NCI-H82 treated with DMSO at 0.1 percent for 48 hours (cell line): ENCODE measurements around the gene CTCFL.

ENCODE experiments used
- DNase-seq: peaks from one replicate; lab custom pipeline; 2025; ENCODE audit not compliant: unreplicated experiment; lab: John Stamatoyannopoulos, UW

The CTCFL gene

DNA sequence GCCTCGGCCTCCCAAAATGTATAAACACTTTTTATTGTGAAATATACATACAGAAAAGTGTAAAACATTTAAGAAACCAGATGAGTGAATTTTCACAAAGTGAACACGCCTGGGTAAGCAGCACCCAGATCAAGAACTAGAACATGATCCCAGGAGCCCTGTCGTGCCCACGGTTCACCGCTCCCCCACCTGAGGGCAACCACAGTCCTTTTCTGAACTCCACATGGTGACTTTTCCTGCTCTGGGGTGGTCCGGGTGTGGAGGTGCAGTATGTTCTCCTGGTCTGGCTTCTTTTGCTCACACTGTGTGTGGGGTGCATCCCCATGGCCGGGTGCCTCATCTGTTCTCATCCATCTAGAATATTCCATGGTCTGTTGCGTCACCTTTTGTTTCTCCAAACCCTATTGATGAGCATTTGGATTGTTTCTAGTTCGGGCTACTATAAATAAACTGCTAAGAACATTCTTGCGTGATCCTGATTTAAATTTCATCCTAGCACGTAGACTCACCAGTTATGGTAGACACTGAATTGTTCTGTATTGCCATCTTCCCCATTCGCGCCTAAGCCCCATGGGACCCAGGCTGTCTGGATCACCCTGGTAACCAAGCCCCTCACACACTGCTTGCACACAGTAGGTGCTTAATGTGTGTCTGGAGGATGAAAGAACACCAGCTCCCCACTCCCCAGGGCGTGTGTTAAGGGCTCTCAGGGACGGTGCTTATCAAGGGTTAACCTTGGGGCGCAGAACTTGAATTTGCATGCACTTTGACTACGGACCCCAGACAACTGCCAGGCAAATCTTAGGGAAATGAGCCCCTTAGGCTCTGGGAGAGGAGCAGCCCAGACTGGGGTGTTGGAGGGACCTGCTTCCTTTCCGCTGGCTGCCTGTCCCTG is 56.2 kb downstream of the CTCFL start:
- DNase-seq: no peak

DNA sequence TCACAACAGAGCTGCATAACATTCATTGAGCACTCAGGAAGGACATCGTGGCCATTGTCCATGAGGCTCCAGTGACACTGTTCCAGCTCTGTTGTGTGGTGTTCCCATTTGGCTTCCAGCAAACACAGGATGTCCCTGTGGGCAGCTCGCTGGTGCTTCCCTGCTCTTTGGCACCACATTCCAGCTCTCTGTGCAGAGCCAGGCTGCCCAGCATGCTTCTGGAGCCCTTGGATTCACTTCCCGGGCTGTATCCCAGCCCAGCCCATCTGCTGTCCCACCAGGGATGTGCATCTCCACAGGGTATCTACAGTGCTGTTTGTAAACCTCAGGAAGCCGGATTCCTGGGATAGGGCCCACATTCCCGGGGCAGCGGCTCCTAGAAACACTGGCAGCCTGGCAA is 57.2 kb downstream of the CTCFL start:
- no peak for DNase-seq

- DNase-seq: no peak
Measured at GRCh38 chr20:57465943-57466342, 59.0 kb downstream of the CTCFL start.

GRCh38 chr20:57465486-57465885 is 59.5 kb downstream of the CTCFL start:
- no peak for DNase-seq

DNA sequence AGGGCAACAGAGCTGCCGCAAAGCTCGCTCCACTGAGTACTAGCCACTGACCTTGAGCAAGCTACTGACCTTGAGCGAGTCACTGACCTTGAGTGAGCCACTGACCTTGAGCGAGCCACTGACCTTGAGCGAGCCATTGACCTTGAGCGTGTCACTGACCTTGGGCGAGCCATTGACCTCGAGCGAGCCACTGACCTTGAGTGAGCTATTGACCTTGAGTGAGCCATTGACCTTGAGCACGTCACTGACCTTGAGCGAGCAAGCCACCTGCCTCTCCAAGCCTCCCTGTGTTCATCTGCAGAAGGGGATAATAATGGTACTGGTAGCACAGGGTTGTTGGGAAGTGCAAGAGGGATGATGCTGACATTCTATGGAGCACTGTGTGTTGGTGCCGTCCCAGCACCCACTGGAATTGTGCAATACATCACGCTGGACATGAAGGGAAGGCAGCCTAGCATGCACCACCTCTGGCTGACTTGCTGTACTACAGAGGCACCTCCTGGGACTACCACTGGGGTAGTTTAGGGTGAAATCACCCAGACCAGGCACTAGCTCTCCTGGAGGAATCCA is 60.2 kb downstream of the CTCFL start:
- DNase-seq: no peak

DNA sequence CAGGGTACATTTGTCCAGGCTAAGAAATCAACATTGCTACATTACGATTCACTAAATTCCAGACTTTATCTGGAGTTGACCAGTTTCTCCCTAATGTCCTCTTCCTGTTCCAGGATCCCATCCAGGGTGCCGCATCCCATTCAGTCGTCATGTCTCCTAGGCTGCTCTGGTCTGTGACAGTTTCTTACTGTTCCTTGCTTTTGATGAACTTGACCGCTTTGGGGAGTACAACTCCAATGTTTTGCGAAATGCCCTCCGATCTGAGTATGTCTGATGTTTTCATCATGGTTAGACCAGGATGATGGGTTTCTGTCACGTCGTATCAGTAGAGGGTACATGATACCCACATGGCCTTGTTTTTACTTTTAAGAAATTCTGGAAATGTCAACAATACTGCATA is 62.2 kb downstream of the CTCFL start:
- no peak for DNase-seq

DNA sequence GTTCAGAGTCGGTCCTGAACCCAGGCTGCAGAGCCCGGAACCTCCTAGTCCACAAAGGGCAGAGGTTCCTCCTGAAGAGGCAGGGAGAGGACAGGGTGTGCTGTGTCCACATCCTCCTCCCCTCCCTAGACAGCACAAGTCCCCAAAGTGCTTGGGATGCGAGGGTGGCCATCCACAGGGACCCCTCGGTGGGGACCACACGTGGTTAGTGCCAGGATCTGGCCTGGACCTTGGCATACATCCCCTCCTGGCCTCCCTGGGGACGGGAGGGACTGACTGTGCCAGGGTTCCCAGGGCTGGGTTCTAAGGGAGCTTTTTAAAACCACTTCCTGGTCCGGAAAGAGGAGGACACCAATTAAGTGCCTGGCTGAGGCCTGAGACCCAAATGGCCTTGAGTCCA is 63.2 kb downstream of the CTCFL start:
- DNase-seq: no peak

DNA sequence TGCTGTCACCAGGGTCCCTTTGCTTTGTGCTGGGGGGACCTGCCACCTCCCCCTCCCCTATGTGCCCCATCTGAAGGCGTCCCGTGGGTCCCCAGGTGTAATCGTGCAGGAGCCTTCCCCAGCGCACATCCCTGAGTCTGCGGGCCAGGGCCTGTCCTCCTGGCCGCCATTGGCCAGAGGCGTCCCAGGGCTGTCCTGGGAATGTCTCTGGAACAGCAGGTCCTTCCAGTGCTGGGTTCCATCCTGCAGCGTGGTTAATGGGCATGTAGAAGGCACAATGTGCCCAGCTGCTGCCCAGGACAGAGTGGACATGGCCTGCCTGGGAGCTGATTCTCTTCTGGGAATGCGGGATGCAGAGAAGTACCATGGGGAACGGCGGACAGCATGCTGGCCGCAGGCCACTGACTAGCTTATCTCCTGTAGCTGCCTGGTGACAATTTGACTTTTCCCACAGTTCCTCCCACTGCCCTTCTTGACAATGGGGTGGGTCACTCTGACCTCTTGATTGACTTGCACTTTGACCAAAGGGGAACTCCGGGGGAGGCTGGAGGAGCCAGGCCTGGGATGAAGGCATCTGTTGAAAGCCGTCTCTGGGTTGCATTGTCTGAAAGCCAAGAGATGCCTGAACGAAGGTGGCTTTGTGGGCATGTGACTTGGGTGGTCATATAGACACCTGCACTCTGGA is 64.0 kb downstream of the CTCFL start:
- DNase-seq: no peak

- DNase-seq: no peak
Measured at GRCh38 chr20:57459897-57460296, 65.0 kb downstream of the CTCFL start.

DNA sequence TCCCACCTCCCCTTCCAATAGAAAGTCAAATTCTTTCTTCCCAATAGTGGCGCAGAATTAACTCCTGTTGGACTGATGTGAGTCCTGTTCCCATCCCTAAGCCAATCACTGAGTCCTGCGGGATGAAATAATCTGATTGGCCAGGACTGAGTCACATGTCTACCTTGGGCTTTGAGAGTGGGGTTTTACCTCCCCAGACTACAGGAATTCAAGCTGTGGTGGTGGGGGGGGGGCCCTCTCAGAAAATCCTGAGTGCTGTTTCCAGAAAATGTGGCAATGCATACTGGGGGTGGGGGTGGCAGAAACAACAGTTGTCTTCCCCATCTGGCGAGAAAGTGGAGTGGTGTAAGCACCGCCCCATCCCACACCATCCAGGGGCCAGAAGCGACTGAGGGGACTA is 65.7 kb downstream of the CTCFL start:
- no peak for DNase-seq

GRCh38 chr20:57458400-57459160 is 66.4 kb downstream of the CTCFL start:
- no peak for DNase-seq

DNA sequence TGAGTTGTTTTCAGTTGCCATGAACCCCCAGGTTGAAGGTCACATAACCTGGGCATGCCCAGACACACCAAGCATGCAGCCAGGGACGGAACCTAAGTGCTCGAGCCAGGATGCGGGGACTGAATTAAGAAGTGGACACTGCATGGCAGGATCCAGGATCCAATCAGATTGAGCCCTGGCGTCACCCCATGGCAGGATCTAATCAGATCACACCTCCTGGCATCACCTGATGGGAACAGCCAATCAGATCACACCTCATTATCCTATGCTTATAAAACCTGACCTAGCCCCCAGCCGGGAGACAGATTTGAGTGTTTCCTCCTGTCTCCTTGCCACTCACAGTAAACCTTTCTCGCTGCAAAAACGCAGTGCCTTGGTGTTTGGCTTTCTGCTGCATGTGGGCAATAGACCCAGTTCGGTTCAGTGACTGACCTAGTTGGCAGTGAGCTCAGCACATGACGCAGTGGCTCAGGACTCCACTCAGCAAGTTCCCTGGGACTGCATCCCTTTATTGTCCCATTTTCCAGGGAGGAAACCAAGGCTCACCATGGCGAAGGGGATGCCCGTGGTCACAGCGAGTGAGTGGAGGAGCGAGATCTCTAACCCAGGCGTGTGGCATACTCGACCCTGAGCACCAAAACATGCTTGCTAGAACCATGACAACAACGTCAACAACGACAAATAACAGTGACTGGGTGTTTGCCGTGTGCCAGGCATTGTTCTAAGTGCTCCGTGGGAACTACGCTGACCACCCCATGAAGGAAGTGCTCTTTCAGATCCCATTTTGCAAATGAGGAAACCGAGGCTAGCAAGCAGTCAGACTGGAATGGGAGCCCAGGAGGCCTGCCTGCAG is 67.5 kb downstream of the CTCFL start:
- no peak for DNase-seq

DNA sequence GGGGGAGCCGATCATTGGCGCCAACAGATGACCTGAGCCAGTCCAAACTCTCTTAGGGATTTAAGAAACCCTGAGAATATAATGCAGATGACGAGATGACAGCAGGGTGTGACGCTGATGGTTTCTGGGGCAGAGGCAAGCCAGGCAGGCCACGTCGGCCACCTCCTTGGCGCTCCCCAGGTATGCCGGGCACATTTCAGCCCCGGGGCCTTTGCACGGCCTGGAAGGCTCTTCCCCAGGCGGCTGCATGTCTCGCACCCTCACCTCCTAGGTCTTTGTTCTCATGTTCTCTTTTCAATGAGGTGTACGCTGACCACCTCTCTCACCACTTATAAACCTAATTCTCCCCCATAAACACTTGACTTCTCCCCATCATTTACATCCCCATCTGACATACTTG is 68.8 kb downstream of the CTCFL start:
- DNase-seq: no peak

DNA sequence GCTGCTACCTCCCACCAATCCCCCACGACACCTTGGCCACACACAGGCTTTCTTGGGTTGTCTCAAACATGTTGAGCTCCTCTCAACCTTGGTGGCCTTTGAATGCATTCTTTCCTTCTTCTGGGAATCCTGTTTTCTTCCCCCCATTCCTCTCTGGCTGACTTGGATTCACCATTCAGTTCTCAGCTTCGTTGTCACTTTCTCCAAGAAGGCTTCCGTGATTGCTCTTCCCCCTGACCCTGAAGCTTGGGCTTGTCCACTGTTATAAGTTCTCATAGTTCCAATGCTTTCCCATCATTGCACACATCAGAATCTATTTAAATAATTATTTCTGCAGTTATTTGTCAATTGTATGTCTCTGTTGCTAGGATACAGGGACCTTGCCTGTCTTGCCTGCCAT is 69.6 kb downstream of the CTCFL start:
- no peak for DNase-seq

DNA sequence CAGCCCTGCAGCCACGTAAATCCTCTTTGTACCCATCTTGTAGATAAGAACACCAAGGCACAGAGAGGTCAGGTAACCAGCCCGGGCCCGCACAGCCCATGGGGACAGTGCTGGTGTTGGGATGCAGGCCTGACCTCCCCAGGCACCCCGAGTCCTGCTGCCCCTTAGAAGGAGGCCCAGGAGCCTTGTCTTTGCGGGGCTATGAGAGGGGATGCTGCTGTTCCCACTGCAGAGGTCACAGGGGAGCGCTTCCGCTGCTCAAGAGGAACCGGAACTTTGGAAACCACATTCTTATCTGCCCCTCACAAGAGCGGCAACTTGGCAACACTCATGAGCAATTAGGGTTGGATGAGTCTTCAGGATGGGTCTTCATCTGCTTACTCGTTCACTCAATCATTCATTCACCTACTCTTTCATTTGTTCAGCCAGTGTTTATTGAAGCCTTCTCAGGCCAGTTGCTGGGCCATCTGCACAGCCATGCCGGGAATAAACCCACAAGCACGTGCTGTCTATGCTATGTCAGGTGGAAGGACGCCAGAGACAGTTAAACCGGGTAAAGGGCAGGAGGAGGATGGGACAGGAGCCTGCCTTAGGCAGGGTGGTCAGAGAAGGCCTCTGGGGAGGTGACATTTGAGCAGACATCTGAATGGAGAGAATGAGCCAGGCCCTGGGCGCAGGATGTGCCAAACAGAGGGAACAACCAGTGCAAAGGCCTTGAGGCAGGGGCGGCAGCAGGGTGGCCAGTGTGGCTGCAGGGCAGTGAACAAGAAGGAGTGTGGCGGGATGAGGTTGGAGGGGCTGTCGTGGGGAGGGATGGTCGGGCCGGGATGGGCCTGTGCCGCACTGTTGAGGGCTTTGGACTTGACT is 72.9 kb downstream of the CTCFL start:
- no peak for DNase-seq

- DNase-seq: no peak
Measured at GRCh38 chr20:57451431-57451794, 73.5 kb downstream of the CTCFL start.

GRCh38 chr20:57450931-57451330 is 74.0 kb downstream of the CTCFL start:
- no peak for DNase-seq

DNA sequence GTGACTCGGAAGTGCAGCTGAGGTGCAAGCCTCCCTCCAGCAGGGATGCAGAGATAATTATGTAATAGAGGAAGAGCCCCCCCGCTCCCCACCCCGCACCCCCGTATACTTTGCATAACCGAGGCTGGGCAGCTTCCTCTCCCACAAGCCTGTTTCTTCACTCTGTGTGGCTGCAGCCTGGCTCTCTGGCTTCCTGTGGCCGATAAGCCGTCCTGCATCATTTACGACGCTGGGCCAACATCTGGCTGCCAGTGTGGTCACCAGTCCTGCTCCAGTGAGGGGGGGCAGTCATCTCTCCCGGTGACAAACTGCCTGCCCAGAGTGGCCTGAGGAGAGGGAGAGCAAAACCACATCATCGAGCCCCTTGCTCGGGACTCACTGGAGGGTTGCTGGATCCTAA is 74.5 kb downstream of the CTCFL start:
- DNase-seq: no peak
